Measurements from ENCODE around the gene ST3GAL6. TPM values are rescaled to one million over a fixed set of nuclear protein-coding genes. Genes with fewer than 3 reads are reported as not detected.

ST3GAL6 gene
- polyA plus RNA-seq, 1 donor from 2014 or later = 3.7 TPM

DNA sequence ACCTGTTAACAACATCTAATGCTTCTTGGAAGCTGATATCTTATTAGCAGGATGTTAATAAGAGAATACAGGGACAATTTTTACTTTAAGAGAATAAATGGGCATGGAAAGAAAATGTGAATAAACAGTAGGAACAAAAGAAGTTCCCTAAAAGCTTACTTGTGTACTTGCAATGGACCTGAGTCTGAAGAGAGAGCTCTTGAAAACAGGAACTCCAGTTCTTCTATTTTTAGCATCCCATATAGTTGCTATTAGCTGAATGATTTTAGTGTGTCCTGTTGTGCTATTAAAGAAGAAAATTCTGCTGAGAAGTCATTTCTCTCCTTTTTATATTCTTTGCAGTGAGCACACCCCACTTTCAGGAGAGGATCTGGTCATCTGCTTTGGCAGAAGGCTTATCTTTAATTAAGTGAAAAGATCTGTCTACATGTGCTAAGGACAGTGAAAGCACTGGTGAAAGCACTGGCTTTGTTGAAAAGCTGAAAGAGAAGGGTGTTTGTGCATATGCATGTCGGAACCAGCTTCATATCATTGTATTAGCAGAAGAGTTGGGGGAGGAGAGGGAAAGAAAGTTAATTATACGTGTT lies 1.4 kb upstream of the ST3GAL6 start:
- Histone ChIP-seq H3K4me3 (ENCODE audit: low read length) (no peak overlapping the region), H4K20me1 (ENCODE audit: insufficient read depth) (no peaks in the 10 kb centered on the region), H3K9me3 (ENCODE audit: low read length) (no peaks in the 10 kb centered on the region), H3F3A (ENCODE audit: insufficient read depth, low read length, poor library complexity, severe bottlenecking) (no peaks in the 10 kb centered on the region), H3K27ac (ENCODE audit: low read length) (no peak overlapping the region), H3K9me2 (ENCODE audit: insufficient read depth, low read length) (no peaks in the 10 kb centered on the region), H3K9ac (ENCODE audit: low read length) (no peak overlapping the region), H3K36me3 (ENCODE audit: insufficient read depth, low read length) (no peaks in the 10 kb centered on the region), H3K79me2 (replicated peaks; ENCODE audit: insufficient read depth, low read length) (no peaks in the 10 kb centered on the region), H2AFZ (ENCODE audit: low read depth, low read length) (no peak overlapping the region), H3K4me2 (ENCODE audit: low read length) (no peak overlapping the region), H3K27me3 (ENCODE audit: insufficient read depth, low read depth, low read length) (no peaks in the 10 kb centered on the region)
- TF ChIP-seq EZH2 (IDR thresholded peaks at IDR 0.05; ENCODE audit: borderline replicate concordance, insufficient read depth, low read length, poor library complexity, severe bottlenecking) (no peak), POLR2AphosphoS5 (IDR thresholded peaks at IDR 0.05) (no peak), RAD21 (conservative IDR thresholded peaks at IDR 0.05) (no peak), EP300 (conservative IDR thresholded peaks at IDR 0.05; ENCODE audit: poor library complexity, severe bottlenecking) (no peak), TAF1 (IDR thresholded peaks at IDR 0.05; ENCODE audit: low read depth) (no peak), SMC3 (conservative IDR thresholded peaks at IDR 0.05; ENCODE audit: poor library complexity) (no peak), MXI1 (conservative IDR thresholded peaks at IDR 0.05; ENCODE audit: poor library complexity, severe bottlenecking) (no peak)
- TF ChIP-seq, protein P1, sequence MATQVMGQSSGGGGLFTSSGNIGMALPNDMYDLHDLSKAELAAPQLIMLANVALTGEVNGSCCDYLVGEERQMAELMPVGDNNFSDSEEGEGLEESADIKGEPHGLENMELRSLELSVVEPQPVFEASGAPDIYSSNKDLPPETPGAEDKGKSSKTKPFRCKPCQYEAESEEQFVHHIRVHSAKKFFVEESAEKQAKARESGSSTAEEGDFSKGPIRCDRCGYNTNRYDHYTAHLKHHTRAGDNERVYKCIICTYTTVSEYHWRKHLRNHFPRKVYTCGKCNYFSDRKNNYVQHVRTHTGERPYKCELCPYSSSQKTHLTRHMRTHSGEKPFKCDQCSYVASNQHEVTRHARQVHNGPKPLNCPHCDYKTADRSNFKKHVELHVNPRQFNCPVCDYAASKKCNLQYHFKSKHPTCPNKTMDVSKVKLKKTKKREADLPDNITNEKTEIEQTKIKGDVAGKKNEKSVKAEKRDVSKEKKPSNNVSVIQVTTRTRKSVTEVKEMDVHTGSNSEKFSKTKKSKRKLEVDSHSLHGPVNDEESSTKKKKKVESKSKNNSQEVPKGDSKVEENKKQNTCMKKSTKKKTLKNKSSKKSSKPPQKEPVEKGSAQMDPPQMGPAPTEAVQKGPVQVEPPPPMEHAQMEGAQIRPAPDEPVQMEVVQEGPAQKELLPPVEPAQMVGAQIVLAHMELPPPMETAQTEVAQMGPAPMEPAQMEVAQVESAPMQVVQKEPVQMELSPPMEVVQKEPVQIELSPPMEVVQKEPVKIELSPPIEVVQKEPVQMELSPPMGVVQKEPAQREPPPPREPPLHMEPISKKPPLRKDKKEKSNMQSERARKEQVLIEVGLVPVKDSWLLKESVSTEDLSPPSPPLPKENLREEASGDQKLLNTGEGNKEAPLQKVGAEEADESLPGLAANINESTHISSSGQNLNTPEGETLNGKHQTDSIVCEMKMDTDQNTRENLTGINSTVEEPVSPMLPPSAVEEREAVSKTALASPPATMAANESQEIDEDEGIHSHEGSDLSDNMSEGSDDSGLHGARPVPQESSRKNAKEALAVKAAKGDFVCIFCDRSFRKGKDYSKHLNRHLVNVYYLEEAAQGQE (IDR thresholded peaks at IDR 0.05; ENCODE audit: borderline replicate concordance) = no peak
- TF ChIP-seq, protein P2, sequence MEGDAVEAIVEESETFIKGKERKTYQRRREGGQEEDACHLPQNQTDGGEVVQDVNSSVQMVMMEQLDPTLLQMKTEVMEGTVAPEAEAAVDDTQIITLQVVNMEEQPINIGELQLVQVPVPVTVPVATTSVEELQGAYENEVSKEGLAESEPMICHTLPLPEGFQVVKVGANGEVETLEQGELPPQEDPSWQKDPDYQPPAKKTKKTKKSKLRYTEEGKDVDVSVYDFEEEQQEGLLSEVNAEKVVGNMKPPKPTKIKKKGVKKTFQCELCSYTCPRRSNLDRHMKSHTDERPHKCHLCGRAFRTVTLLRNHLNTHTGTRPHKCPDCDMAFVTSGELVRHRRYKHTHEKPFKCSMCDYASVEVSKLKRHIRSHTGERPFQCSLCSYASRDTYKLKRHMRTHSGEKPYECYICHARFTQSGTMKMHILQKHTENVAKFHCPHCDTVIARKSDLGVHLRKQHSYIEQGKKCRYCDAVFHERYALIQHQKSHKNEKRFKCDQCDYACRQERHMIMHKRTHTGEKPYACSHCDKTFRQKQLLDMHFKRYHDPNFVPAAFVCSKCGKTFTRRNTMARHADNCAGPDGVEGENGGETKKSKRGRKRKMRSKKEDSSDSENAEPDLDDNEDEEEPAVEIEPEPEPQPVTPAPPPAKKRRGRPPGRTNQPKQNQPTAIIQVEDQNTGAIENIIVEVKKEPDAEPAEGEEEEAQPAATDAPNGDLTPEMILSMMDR (IDR thresholded peaks at IDR 0.05; ENCODE audit: poor library complexity, severe bottlenecking) = no peak

DNA sequence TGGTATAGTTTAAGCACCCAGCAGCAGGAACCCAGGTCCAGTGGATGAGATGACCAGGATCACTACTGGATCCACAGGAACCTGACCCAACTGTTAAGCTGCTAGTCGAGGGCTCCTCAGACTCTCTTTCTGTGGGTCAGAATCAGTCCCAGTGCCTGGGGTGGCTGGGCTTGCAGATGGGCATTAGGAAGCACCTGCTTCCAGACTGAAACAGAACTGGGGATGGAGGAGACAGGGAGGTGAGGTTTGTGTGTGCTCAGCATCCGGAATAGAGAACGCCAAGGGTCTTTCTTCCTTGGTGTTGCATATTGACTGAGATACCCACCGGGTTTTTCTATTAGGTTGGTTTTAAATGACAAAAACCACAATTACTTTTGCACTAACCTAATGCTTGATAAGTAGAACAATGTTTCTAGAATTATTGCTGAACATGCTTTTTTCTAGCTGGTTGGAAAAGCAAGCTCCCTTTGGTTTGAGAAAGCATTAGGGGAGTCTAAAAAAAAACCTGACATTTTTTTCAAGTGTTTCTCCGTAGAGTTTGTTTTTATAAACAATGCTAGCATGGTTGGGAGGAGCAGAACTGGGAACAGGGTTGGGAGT lies 779 bp downstream of the ST3GAL6 start:
- Histone ChIP-seq H4K20me1 (ENCODE audit: insufficient read depth) (no peaks in the 10 kb centered on the region), H3K4me2 (ENCODE audit: low read length) (no peak overlapping the region), H3K27ac (ENCODE audit: low read length) (no peak overlapping the region), H3K79me2 (replicated peaks; ENCODE audit: insufficient read depth, low read length) (no peaks in the 10 kb centered on the region), H3K9me3 (ENCODE audit: low read length) (no peaks in the 10 kb centered on the region), H2AFZ (ENCODE audit: low read depth, low read length) (no peak overlapping the region), H3K4me3 (ENCODE audit: low read length) (no peak overlapping the region), H3K9ac (ENCODE audit: low read length) (no peak overlapping the region), H3K36me3 (ENCODE audit: insufficient read depth, low read length) (no peaks in the 10 kb centered on the region), H3K27me3 (ENCODE audit: insufficient read depth, low read depth, low read length) (no peaks in the 10 kb centered on the region), H3K9me2 (ENCODE audit: insufficient read depth, low read length) (no peaks in the 10 kb centered on the region), H3F3A (ENCODE audit: insufficient read depth, low read length, poor library complexity, severe bottlenecking) (no peaks in the 10 kb centered on the region)
- TF ChIP-seq EP300 (conservative IDR thresholded peaks at IDR 0.05; ENCODE audit: poor library complexity, severe bottlenecking) = no peak
- TF ChIP-seq EZH2 (IDR thresholded peaks at IDR 0.05; ENCODE audit: borderline replicate concordance, insufficient read depth, low read length, poor library complexity, severe bottlenecking) = no peak
- TF ChIP-seq SMC3 (conservative IDR thresholded peaks at IDR 0.05; ENCODE audit: poor library complexity) = no peak
- TF ChIP-seq MXI1 (conservative IDR thresholded peaks at IDR 0.05; ENCODE audit: poor library complexity, severe bottlenecking) = no peak
